ENCODE results near the gene MLXIPL. TPM values are rescaled to one million over a fixed set of nuclear protein-coding genes. Genes with fewer than 3 reads are reported as not detected.

MLXIPL gene
- polyA plus RNA-seq, 3 donors = 0.15 to 0.24 TPM; not detected in 1

- Histone ChIP-seq H3K79me2 (ENCODE audit: insufficient read depth, low read length) (no peaks in the 10 kb centered on the region), H3K27me3 (ENCODE audit: control insufficient read depth in 2 of 2, insufficient read depth in 2 of 2, low read length in 2 of 2) (peaks cover 31 to 55% of the 10 kb centered on the region in 2 donors), H2AFZ (ENCODE audit: insufficient read depth, low read depth, low read length, poor library complexity, severe bottlenecking) (no peak overlapping the region), H3K27ac (ENCODE audit: low read depth in 1 of 2, low read length in 2 of 2) (no peak overlapping the region), H3K4me1 (ENCODE audit: control insufficient read depth in 1 of 2, insufficient read depth in 2 of 2, low read length in 2 of 2) (peaks cover 3 to 8% of the 10 kb centered on the region in 2 donors), H3K4me3 (replicated peaks in 1 of 3; ENCODE audit: low read depth in 2 of 3, low read length in 3 of 3) (no peak overlapping the region), H3K9me3 (replicated peaks in 1 of 2; ENCODE audit: control insufficient read depth in 1 of 2, insufficient read depth in 1 of 2, low read length in 2 of 2) (peaks cover 24 to 25% of the 10 kb centered on the region in 2 donors), H3K4me2 (replicated peaks; ENCODE audit: extremely low read depth, low read length, poor library complexity, severe bottlenecking) (no peak overlapping the region), H3K9ac (ENCODE audit: insufficient read depth, low read length, poor library complexity, severe bottlenecking) (no peak overlapping the region), H3K36me3 (replicated peaks in 1 of 2; ENCODE audit: control insufficient read depth in 1 of 2, insufficient read depth in 2 of 2, low read length in 2 of 2) (no peaks in the 10 kb centered on the region), H4K20me1 (ENCODE audit: insufficient read depth, low read length) (no peaks in the 10 kb centered on the region)
- no peak for DNase-seq
- Mint-ChIP-seq H3K36me3 (peaks cover 0 to 2% of the 10 kb centered on the region in 2 donors), H3K4me3 (no peak overlapping the region), H3K9me3 (peaks cover 3 to 38% (median 29%) of the 10 kb centered on the region in 7 donors), H3K4me1 (peaks cover 18% of the 10 kb centered on the region), H3K27me3 (ENCODE audit: low read depth in 3 of 3) (peaks cover 57 to 83% (median 65%) of the 10 kb centered on the region in 3 donors), H3K27ac (no peak overlapping the region)
- intact Hi-C loops (cut with micrococcal nuclease) = no loop called here
- no peak for TF ChIP-seq CTCF (IDR thresholded peaks at IDR 0.05)
- WGBS (ENCODE audit: insufficient coverage) = 67% methylated on average over 5 of the region's 5 CpGs
These were observed 20.5 kb upstream of the MLXIPL start for GRCh38 chr7:73644688-73645286.

GRCh38 chr7:73642834-73643233 is 18.5 kb upstream of the MLXIPL start:
- no peak overlapping the region for H3K9ac ChIP-seq (ENCODE audit: insufficient read depth, low read length, poor library complexity, severe bottlenecking)
- no peaks in the 10 kb centered on the region for H3K36me3 ChIP-seq (replicated peaks in 1 of 2; ENCODE audit: control insufficient read depth in 1 of 2, insufficient read depth in 2 of 2, low read length in 2 of 2)
- H3K4me3 ChIP-seq (replicated peaks in 1 of 3; ENCODE audit: low read depth in 2 of 3, low read length in 3 of 3) = no peak overlapping the region
- DNase-seq = no peak
- H3K4me2 ChIP-seq (replicated peaks; ENCODE audit: extremely low read depth, low read length, poor library complexity, severe bottlenecking) = no peak overlapping the region
- WGBS (ENCODE audit: insufficient coverage) = no CpG with 5 or more reads among the region's 2 CpGs
- H3K4me3 Mint-ChIP-seq = no peak overlapping the region
- peaks cover 0 to 2% of the 10 kb centered on the region in 2 donors for H3K36me3 Mint-ChIP-seq
- H3K4me1 ChIP-seq (ENCODE audit: control insufficient read depth in 1 of 2, insufficient read depth in 2 of 2, low read length in 2 of 2) = peaks cover 5 to 10% of the 10 kb centered on the region in 2 donors
- peaks cover 20 to 24% of the 10 kb centered on the region in 2 donors for H3K9me3 ChIP-seq (replicated peaks in 1 of 2; ENCODE audit: control insufficient read depth in 1 of 2, insufficient read depth in 1 of 2, low read length in 2 of 2)
- H3K27me3 Mint-ChIP-seq (ENCODE audit: low read depth in 3 of 3) = peaks cover 38 to 66% (median 47%) of the 10 kb centered on the region in 3 donors
- intact Hi-C loops (cut with micrococcal nuclease) = no loop called here
- no peak overlapping the region for H2AFZ ChIP-seq (ENCODE audit: insufficient read depth, low read depth, low read length, poor library complexity, severe bottlenecking)
- H4K20me1 ChIP-seq (ENCODE audit: insufficient read depth, low read length) = no peaks in the 10 kb centered on the region
- no peak overlapping the region for H3K27ac ChIP-seq (ENCODE audit: low read depth in 1 of 2, low read length in 2 of 2)
- TF ChIP-seq CTCF (IDR thresholded peaks at IDR 0.05) = no peak
- H3K27ac Mint-ChIP-seq = no peak overlapping the region
- peaks cover 3 to 38% (median 29%) of the 10 kb centered on the region in 7 donors for H3K9me3 Mint-ChIP-seq
- peaks cover 16% of the 10 kb centered on the region for H3K4me1 Mint-ChIP-seq
- no peaks in the 10 kb centered on the region for H3K79me2 ChIP-seq (ENCODE audit: insufficient read depth, low read length)
- peaks cover 16 to 36% of the 10 kb centered on the region in 2 donors for H3K27me3 ChIP-seq (ENCODE audit: control insufficient read depth in 2 of 2, insufficient read depth in 2 of 2, low read length in 2 of 2)

All from CD14-positive monocyte (primary cell).